ENCODE data around the gene MTRF1. TPM values are rescaled to one million over a fixed set of nuclear protein-coding genes. Genes with fewer than 3 reads are reported as not detected.

The MTRF1 gene
- total RNA-seq, 1 experiment from 2014 or later: 11.4 TPM

GRCh38 chr13:41294914-41295313, 31.5 kb upstream of the MTRF1 start:
- H3K27me3 ChIP-seq (ENCODE audit: insufficient read depth, low read length): no peaks in the 10 kb centered on the region
- H3K9ac ChIP-seq (ENCODE audit: low read length): no peak overlapping the region
- no peak for DNase-seq (ENCODE audit: low read depth, low spot score)
- no peaks in the 10 kb centered on the region for H3K9me2 ChIP-seq (ENCODE audit: insufficient read depth)
- intact Hi-C loops (cut with micrococcal nuclease): no loop called here
- ChIA-PET CTCF (no interaction called here), POLR2A (no interaction called here), RAD21 (ENCODE audit: low non-redundant PET in 1 of 2, low total read pairs in 2 of 2, uncharacterized antibody in 2 of 2, unreplicated experiment in 2 of 2) (no interaction called here)
- no peaks in the 10 kb centered on the region for H3K36me3 ChIP-seq (ENCODE audit: control insufficient read depth in 1 of 2, insufficient read depth in 2 of 2, low read length in 2 of 2)
- no TSS peak for BruUV-seq (replicated peaks)
- no peaks in the 10 kb centered on the region for H3K4me1 ChIP-seq (ENCODE audit: control insufficient read depth in 1 of 2, insufficient read depth in 2 of 2, low read length in 2 of 2)
- no peak overlapping the region for H3K4me3 ChIP-seq (replicated peaks in 1 of 2; ENCODE audit: low read depth in 1 of 2, low read length in 2 of 2)
- no peak overlapping the region for H3K4me2 ChIP-seq (ENCODE audit: low read length)
- no peaks in the 10 kb centered on the region for H3K9me3 ChIP-seq (ENCODE audit: control insufficient read depth in 1 of 2, insufficient read depth in 1 of 2, low read depth in 1 of 2, low read length in 2 of 2)
- H4K20me1 ChIP-seq (ENCODE audit: insufficient read depth): no peaks in the 10 kb centered on the region
- no peak overlapping the region for H2AFZ ChIP-seq (ENCODE audit: low read depth, low read length, poor library complexity, severe bottlenecking)
- no peak for ATAC-seq
- TF ChIP-seq CTCF (IDR thresholded peaks at IDR 0.05 in 2 of 3, conservative IDR thresholded peaks at IDR 0.05 in 1 of 3; ENCODE audit: borderline replicate concordance in 1 of 3, insufficient read depth in 1 of 3, low read depth in 2 of 3, low read length in 2 of 3) (no peak), ZFX (IDR thresholded peaks at IDR 0.05) (no peak), RAD21 (IDR thresholded peaks at IDR 0.05; ENCODE audit: low read depth) (no peak), POLR2AphosphoS5 (IDR thresholded peaks at IDR 0.05; ENCODE audit: low read depth, low read length) (no peak), CBX3 (IDR thresholded peaks at IDR 0.05; ENCODE audit: low read depth) (no peak), EZH2 (IDR thresholded peaks at IDR 0.05) (no peak), YY1 (IDR thresholded peaks at IDR 0.05; ENCODE audit: extremely low read depth, insufficient replicate concordance, low read depth, low read length) (no peak), EGR1 (IDR thresholded peaks at IDR 0.05; ENCODE audit: low read depth) (no peak), FOSL1 (IDR thresholded peaks at IDR 0.05; ENCODE audit: low read depth) (no peak), SIN3A (IDR thresholded peaks at IDR 0.05; ENCODE audit: low read depth) (no peak), ELF1 (IDR thresholded peaks at IDR 0.05; ENCODE audit: borderline replicate concordance, low read depth) (no peak), ZNF274 (IDR thresholded peaks at IDR 0.05; ENCODE audit: low read depth, low read length) (no peak), MAX (IDR thresholded peaks at IDR 0.05) (no peak), ATF3 (IDR thresholded peaks at IDR 0.05) (no peak), ZBTB33 (IDR thresholded peaks at IDR 0.05; ENCODE audit: extremely low read depth, insufficient replicate concordance, low read length) (no peak), POLR2A (IDR thresholded peaks at IDR 0.05; ENCODE audit: borderline replicate concordance, extremely low read depth, insufficient read depth, insufficient read length) (no peak), JUND (IDR thresholded peaks at IDR 0.05) (no peak), TCF7L2 (IDR thresholded peaks at IDR 0.05; ENCODE audit: borderline replicate concordance, extremely low read depth, insufficient read depth, insufficient read length) (no peak)
- TF ChIP-seq, protein P1, sequence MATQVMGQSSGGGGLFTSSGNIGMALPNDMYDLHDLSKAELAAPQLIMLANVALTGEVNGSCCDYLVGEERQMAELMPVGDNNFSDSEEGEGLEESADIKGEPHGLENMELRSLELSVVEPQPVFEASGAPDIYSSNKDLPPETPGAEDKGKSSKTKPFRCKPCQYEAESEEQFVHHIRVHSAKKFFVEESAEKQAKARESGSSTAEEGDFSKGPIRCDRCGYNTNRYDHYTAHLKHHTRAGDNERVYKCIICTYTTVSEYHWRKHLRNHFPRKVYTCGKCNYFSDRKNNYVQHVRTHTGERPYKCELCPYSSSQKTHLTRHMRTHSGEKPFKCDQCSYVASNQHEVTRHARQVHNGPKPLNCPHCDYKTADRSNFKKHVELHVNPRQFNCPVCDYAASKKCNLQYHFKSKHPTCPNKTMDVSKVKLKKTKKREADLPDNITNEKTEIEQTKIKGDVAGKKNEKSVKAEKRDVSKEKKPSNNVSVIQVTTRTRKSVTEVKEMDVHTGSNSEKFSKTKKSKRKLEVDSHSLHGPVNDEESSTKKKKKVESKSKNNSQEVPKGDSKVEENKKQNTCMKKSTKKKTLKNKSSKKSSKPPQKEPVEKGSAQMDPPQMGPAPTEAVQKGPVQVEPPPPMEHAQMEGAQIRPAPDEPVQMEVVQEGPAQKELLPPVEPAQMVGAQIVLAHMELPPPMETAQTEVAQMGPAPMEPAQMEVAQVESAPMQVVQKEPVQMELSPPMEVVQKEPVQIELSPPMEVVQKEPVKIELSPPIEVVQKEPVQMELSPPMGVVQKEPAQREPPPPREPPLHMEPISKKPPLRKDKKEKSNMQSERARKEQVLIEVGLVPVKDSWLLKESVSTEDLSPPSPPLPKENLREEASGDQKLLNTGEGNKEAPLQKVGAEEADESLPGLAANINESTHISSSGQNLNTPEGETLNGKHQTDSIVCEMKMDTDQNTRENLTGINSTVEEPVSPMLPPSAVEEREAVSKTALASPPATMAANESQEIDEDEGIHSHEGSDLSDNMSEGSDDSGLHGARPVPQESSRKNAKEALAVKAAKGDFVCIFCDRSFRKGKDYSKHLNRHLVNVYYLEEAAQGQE (IDR thresholded peaks at IDR 0.05; ENCODE audit: low read depth): no peak
- no peaks in the 10 kb centered on the region for H3K79me2 ChIP-seq (ENCODE audit: insufficient read depth, low read length)
- no peak overlapping the region for H3K27ac ChIP-seq (ENCODE audit: low read depth, low read length)
